Astrocyte of the spinal cord (primary cell): Measurements from ENCODE around the gene SAT1.
A peak's percentile ranks its signal among the peaks of the same experiment; 100 is the strongest.
"Not testable (repeated sequence)": the region's sequence is repeated elsewhere in the genome, so short reads cannot be mapped to it uniquely, and the experiment has no call there.

Experiments
- DNase-seq: peaks from one replicate; pipeline ENCODE4 v3.0.0; 2011; ENCODE audit warnings: low read depth, low spot score
- H3K4me3 ChIP-seq: 2 replicates; pipeline ENCODE4 v1.5.1; 2011; ENCODE audit warnings: low read depth, mild to moderate bottlenecking, low read length, moderate library complexity
- CTCF ChIP-seq: IDR thresholded peaks from 2 replicates; pipeline ENCODE4 v1.5.1; 2012; ENCODE audit warnings: low read depth, mild to moderate bottlenecking, low read length, inconsistent platforms
- in situ Hi-C: cut with HindIII; loops from 2 replicates; pipeline ENCODE4 v1.10.0; 2017; ENCODE audit warnings: low sequenced_read_pairs

SAT1 gene

GRCh38 chrX:23782863-23783588 lies at the start of gene SAT1:
Gene SAT1 (plus strand): TSS chrX:23783173. CDS start chrX:23783352, 179 bp downstream.
- in situ Hi-C loops = no loop called here
- peak; percentile 95 for DNase-seq
- TF ChIP-seq CTCF = peak; percentile 71
- peak within 1 kb of the TSS; percentile 80 for H3K4me3 ChIP-seq

- DNase-seq = no peak
- TF ChIP-seq CTCF = no peak
- in situ Hi-C loops = no loop called here
- H3K4me3 ChIP-seq = no peak overlapping the region
Measured at GRCh38 chrX:23736030-23736429, 46.9 kb upstream of the SAT1 start.

- TF ChIP-seq CTCF = no peak
- H3K4me3 ChIP-seq = no peak overlapping the region
- no peak for DNase-seq
- in situ Hi-C loops = no loop called here
Measured at GRCh38 chrX:23737413-23737812, 45.6 kb upstream of the SAT1 start.

GRCh38 chrX:23742174-23742696 lies 40.7 kb upstream of the SAT1 start:
- no peak for TF ChIP-seq CTCF
- peak overlapping the region; percentile 74 for H3K4me3 ChIP-seq
- in situ Hi-C loops = no loop called here
- DNase-seq = peak; percentile 76

GRCh38 chrX:23742697-23743622 lies 40.0 kb upstream of the SAT1 start, which contains the start of gene ACOT9:
Gene ACOT9 (minus strand): TSS chrX:23743276. CDS start chrX:23743144, 132 bp downstream.
- in situ Hi-C loops = no loop called here
- TF ChIP-seq CTCF = no peak
- DNase-seq = peak; percentile 94
- peak within 1 kb of the TSS; percentile 74 for H3K4me3 ChIP-seq

GRCh38 chrX:23743623-23743971 lies 39.4 kb upstream of the SAT1 start:
- in situ Hi-C loops, DNase-seq: not testable (repeated sequence)
- peak overlapping the region; percentile 22 for H3K4me3 ChIP-seq
